Bronchial epithelial cell (primary cell): ENCODE results near the gene DCC. TPM values are rescaled to one million over a fixed set of nuclear protein-coding genes. Genes with fewer than 3 reads are reported as not detected.

Experiments
- DNase-seq: peaks from one replicate; pipeline ENCODE4 v3.0.0-alpha.2; 2010; ENCODE audit warnings: low read depth
- FAIRE-seq: peaks from 2 replicates; lab custom pipeline; 2011; peaks lifted over from hg19 to GRCh38; lab: Jason Lieb, UNC
- H3K27me3 ChIP-seq: 2 replicates; pipeline ENCODE4 v1.5.1; 2011; ENCODE audit warnings: low read length; ENCODE audit not compliant: control insufficient read depth, insufficient read depth
- H3K36me3 ChIP-seq: 2 replicates; pipeline ENCODE4 v1.5.1; 2011; ENCODE audit warnings: low read length; ENCODE audit not compliant: control insufficient read depth, insufficient read depth
- H3K4me3 ChIP-seq: 2 replicates; pipeline ENCODE4 v1.5.1; 2011; ENCODE audit warnings: mild to moderate bottlenecking, low read depth, low read length, control low read depth
- total RNA-seq: library from RNA; depleted of rRNA; stranded (reverse); fragments of >200 nt; gene quantifications from 2 replicates; pipeline ENCODE4 v1.2.1, GENCODE V29; 2014
- TF ChIP-seq, protein P1 (sequence below): IDR thresholded peaks from 2 replicates; pipeline ENCODE4 v1.5.1; 2011; ENCODE audit warnings: mild to moderate bottlenecking, moderate library complexity, low read length, control low read depth, inconsistent platforms; ENCODE audit not compliant: insufficient read depth, severe bottlenecking

Gene DCC
- total RNA-seq, 1 donor from 2014 or later: not detected

DNA sequence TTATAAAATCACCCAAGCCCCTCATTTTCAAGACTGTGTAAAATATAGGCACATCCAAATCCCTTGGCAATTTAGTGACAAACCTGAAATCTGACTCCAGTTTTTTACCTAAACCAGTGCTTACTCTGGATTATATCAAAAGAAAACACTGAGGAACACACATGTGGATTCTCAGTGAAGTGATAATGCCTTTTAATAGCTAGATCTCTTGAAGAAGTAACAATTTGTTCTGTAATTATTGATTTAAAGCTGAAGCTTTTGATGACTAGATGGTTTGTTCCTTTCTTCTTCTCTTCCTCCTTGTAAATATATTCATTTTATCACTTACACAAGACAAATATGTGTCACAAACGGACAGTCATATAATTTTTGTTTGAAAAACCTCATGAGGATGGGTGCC lies 894.6 kb downstream of the DCC start:
- FAIRE-seq (no peak), DNase-seq (no peak)
- H3K4me3 ChIP-seq: no peak overlapping the region
- H3K27me3 ChIP-seq: no peaks in the 10 kb centered on the region
- H3K36me3 ChIP-seq: no peaks in the 10 kb centered on the region
- TF ChIP-seq, protein P1, sequence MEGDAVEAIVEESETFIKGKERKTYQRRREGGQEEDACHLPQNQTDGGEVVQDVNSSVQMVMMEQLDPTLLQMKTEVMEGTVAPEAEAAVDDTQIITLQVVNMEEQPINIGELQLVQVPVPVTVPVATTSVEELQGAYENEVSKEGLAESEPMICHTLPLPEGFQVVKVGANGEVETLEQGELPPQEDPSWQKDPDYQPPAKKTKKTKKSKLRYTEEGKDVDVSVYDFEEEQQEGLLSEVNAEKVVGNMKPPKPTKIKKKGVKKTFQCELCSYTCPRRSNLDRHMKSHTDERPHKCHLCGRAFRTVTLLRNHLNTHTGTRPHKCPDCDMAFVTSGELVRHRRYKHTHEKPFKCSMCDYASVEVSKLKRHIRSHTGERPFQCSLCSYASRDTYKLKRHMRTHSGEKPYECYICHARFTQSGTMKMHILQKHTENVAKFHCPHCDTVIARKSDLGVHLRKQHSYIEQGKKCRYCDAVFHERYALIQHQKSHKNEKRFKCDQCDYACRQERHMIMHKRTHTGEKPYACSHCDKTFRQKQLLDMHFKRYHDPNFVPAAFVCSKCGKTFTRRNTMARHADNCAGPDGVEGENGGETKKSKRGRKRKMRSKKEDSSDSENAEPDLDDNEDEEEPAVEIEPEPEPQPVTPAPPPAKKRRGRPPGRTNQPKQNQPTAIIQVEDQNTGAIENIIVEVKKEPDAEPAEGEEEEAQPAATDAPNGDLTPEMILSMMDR: no peak

DNA sequence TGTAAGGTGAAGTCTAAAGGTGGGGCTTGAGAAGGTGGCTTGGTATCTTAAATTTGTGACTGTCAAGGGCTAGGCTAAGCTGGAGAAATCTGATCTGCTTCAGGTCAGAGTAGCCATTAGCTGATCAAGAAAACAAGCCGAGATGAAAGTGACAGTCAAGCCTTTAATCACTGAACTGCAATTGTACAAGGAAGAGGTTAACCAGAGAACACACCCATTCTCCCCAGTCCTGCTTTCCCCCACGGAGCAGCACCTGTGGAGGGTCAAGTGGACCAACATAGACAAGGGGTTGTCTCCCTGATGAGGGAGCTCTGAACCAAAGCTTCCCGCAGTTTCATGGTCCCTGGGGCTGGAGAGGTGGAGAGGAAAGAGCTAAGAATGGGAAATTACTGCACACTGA lies 901.2 kb downstream of the DCC start:
- TF ChIP-seq, protein P1: no peak
- H3K27me3 ChIP-seq: no peaks in the 10 kb centered on the region
- DNase-seq: no peak
- no peak for FAIRE-seq
- no peaks in the 10 kb centered on the region for H3K36me3 ChIP-seq
- no peak overlapping the region for H3K4me3 ChIP-seq

DNA sequence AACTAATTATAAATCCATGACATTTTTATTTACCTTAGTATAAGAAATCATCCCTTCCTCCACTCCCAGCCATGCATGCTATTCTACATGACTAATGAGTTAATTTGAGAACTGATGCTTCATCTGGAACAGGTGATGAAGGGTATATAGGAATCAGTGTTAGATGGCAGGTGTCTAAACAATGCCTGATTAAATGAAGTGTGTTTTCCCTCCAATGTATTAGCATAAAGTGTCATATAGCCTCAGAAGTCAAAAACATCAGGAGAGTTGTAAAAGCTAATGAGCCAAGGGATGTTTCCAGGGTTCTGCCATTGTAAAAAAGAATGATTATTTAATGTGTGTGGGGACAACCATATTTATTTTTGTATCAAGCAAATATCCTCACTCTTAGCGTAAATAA lies 913.8 kb downstream of the DCC start:
- DNase-seq: no peak
- FAIRE-seq: no peak
- TF ChIP-seq, protein P1: no peak
- H3K4me3 ChIP-seq: no peak overlapping the region
- no peaks in the 10 kb centered on the region for H3K36me3 ChIP-seq
- no peaks in the 10 kb centered on the region for H3K27me3 ChIP-seq

- FAIRE-seq (no peak), DNase-seq (no peak)
- no peak overlapping the region for H3K4me3 ChIP-seq
- H3K27me3 ChIP-seq: no peaks in the 10 kb centered on the region
- TF ChIP-seq, protein P1: no peak
- H3K36me3 ChIP-seq: no peaks in the 10 kb centered on the region
Measured at GRCh38 chr18:53254265-53254664, 914.3 kb downstream of the DCC start.

DNA sequence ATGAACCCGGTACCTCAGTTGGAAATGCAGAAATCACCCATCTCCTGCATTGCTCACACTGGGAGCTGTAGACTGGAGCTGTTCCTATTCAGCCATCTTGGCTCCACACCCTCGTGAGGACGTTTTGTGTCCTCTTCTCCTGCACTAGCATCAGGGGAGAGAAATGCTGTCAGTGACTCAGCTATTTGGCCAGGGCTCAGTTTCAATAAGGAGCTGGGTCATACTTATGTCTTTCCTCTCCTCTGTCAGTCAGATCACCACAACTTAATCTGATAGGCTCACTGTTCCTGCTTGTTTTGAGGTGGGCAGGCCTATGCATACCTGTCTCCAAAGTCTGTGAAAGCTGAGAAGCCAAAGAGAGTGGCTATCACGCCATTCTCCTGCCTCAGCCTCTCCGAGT lies 921.2 kb downstream of the DCC start:
- H3K27me3 ChIP-seq: no peaks in the 10 kb centered on the region
- TF ChIP-seq, protein P1: no peak
- H3K4me3 ChIP-seq: no peak overlapping the region
- no peak for FAIRE-seq
- no peaks in the 10 kb centered on the region for H3K36me3 ChIP-seq
- DNase-seq: no peak

DNA sequence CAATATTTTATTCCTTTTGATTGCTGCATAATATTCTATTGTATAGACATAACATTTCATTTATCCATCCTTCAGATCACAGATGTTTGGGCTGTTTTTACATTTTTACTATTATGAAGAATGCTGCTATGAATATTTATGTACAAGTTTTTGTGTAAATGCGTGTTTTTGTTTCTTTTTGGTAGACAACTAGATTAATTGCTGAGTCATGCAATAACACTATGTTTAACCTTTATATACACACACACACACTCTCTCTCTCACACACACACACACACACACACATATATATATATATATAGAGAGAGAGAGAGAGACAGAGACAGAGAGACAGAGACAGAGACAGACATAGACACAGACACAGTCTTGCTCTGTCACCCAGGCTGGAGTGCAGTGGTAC lies 926.9 kb downstream of the DCC start:
- no peak for FAIRE-seq
- Histone ChIP-seq H3K4me3 (no peak overlapping the region), H3K27me3 (no peaks in the 10 kb centered on the region), H3K36me3 (no peaks in the 10 kb centered on the region)
- TF ChIP-seq, protein P1: no peak
- no peak for DNase-seq
